ENCODE results near the gene UBQLN4. TPM values are rescaled to one million over a fixed set of nuclear protein-coding genes. Genes with fewer than 3 reads are reported as not detected.
A peak's percentile ranks its signal among the peaks of the same experiment; 100 is the strongest.

UBQLN4 gene
- total and polyA plus RNA-seq, 2 donors (not counting 3 experiments of a cell fraction or from before 2014, with no cell fraction given) = 50.5 to 50.8 TPM

- Histone ChIP-seq H3K9ac (replicated peaks; ENCODE audit: extremely low read depth, insufficient read depth, low read length) (peak within 1 kb of the TSS; percentile 94), H3K27ac (ENCODE audit: insufficient read depth, low read depth, low read length) (peak within 1 kb of the TSS; percentile 95), H2AFZ (ENCODE audit: low read depth, low read length) (peak within 1 kb of the TSS; percentile 80), H3K9me3 (replicated peaks; ENCODE audit: control insufficient read depth, insufficient read depth, low read length) (no peaks in the 10 kb centered on the region), H3K79me2 (ENCODE audit: control insufficient read depth, insufficient read depth, low read length) (peaks cover 19% of the 10 kb centered on the region), H3K4me3 (replicated peaks in 1 of 3; ENCODE audit: insufficient read depth in 1 of 3, low read depth in 1 of 3, low read length in 3 of 3) (peak within 1 kb of the TSS; percentile 57 to 78 (median 74)), H3K36me3 (ENCODE audit: control insufficient read depth in 2 of 2, extremely low read depth in 1 of 2, insufficient read depth in 2 of 2, low read length in 2 of 2) (peaks cover 0 to 3% of the 10 kb centered on the region in 2 experiments), H3K4me2 (ENCODE audit: insufficient read depth, low read length) (peak within 1 kb of the TSS; percentile 97), H4K20me1 (replicated peaks; ENCODE audit: control insufficient read depth, extremely low read depth, insufficient read depth, low read length) (no peaks in the 10 kb centered on the region), H3K9me1 (replicated peaks; ENCODE audit: control insufficient read depth, extremely low read depth, insufficient read depth, low read length) (no peaks in the 10 kb centered on the region), H3K27me3 (ENCODE audit: control insufficient read depth in 2 of 2, insufficient read depth in 2 of 2, low read length in 2 of 2) (no peaks in the 10 kb centered on the region), H3K4me1 (ENCODE audit: control insufficient read depth, extremely low read depth, insufficient read depth, low read length) (peaks cover 15% of the 10 kb centered on the region)
- CTCF ChIA-PET = interaction anchor here (1.0 to 1.8 kb wide), 2 partner anchors 10 kb away, joined by 5 to 6 read pairs; no protein-coding TSS in a partner anchor
- dilution Hi-C loops (cut with MboI; ENCODE audit: extremely low pct_ligation_motif_present, low sequenced_read_pairs) = no loop called here
- intact Hi-C loops (cut with micrococcal nuclease) = loop anchor here (1.0 kb wide), 4 partner anchors 28 to 120 kb away; partner anchors contain the start of genes KHDC4 and MEX3A
- no peak for TF ChIP-seq JUN (IDR thresholded peaks at IDR 0.05; ENCODE audit: borderline replicate concordance, insufficient read depth, insufficient read length, low read depth)
- TF ChIP-seq EZH2 (IDR thresholded peaks at IDR 0.05; ENCODE audit: borderline replicate concordance, low read depth, low read length, severe bottlenecking) = no peak
- no peak for TF ChIP-seq GATA2 (IDR thresholded peaks at IDR 0.05; ENCODE audit: insufficient read depth, insufficient read length, low read depth, low read length)
- TF ChIP-seq POLR2AphosphoS5 (IDR thresholded peaks at IDR 0.05; ENCODE audit: insufficient read depth, low read depth, low read length) = peak; percentile 43
- TF ChIP-seq FOS (IDR thresholded peaks at IDR 0.05; ENCODE audit: borderline replicate concordance, insufficient read depth, low read length) = no peak
- TF ChIP-seq MYC (IDR thresholded peaks at IDR 0.05; ENCODE audit: low read depth, low read length) = peak; percentile 99
- peak; percentile 75 for TF ChIP-seq MAX (IDR thresholded peaks at IDR 0.05; ENCODE audit: insufficient read depth, insufficient read length)
- TF ChIP-seq POLR2A (IDR thresholded peaks at IDR 0.05; ENCODE audit: low read depth, low read length) = peak; percentile 78
- TF ChIP-seq CTCF (IDR thresholded peaks at IDR 0.05; ENCODE audit: extremely low read depth in 1 of 2, insufficient read depth in 1 of 2, low read depth in 1 of 2, low read length in 2 of 2) = no peak
- POLR2A ChIA-PET = no interaction called here
- no TSS peak for BruUV-seq (replicated peaks)
- FAIRE-seq = peak; percentile 97
- peak; percentile 98 for DNase-seq (ENCODE audit: low read depth, low spot score)
Measured at GRCh38 chr1:156054500-156055280, 1.1 kb upstream of the UBQLN4 start, which contains the start of gene LAMTOR2. LAMTOR2 (plus strand) TSS chr1:156054782; CDS start chr1:156054890, 108 bp downstream.

Measured in endothelial cell of umbilical vein (primary cell).